ENCODE data around the gene GTF2F2.
A peak's percentile ranks its signal among the peaks of the same experiment; 100 is the strongest.

The GTF2F2 gene

GRCh38 chr13:45138282-45138681, 18.0 kb downstream of the GTF2F2 start:
- no peak overlapping the region for H3K4me3 ChIP-seq (ENCODE audit: low read length)
- DNase-seq (ENCODE audit: low read depth): no peak
- no peak for TF ChIP-seq CTCF (conservative IDR thresholded peaks at IDR 0.05; ENCODE audit: low read depth, low read length)

DNA sequence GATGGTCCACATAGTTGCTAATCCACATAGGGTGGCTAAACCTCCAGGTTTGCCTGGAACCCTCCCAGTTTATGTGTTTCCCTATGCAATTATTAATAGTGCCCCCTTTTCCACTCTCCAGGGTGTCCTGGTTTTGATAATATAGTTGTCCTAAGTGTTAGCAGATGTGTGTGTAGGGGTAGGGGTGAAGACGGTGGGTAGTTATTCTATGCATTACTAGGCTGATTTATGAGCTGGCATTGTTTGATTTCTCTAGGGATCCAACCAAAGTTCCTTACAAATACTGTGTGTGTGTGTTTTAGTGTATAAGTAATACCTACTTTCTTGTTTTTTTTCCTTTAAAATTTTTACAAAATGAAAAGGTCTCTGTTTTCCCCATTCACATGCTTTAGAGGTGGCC, 21.1 kb downstream of the GTF2F2 start:
- no peak overlapping the region for H3K4me3 ChIP-seq (ENCODE audit: low read length)
- no peak for DNase-seq (ENCODE audit: low read depth)
- no peak for TF ChIP-seq CTCF (conservative IDR thresholded peaks at IDR 0.05; ENCODE audit: low read depth, low read length)

DNA sequence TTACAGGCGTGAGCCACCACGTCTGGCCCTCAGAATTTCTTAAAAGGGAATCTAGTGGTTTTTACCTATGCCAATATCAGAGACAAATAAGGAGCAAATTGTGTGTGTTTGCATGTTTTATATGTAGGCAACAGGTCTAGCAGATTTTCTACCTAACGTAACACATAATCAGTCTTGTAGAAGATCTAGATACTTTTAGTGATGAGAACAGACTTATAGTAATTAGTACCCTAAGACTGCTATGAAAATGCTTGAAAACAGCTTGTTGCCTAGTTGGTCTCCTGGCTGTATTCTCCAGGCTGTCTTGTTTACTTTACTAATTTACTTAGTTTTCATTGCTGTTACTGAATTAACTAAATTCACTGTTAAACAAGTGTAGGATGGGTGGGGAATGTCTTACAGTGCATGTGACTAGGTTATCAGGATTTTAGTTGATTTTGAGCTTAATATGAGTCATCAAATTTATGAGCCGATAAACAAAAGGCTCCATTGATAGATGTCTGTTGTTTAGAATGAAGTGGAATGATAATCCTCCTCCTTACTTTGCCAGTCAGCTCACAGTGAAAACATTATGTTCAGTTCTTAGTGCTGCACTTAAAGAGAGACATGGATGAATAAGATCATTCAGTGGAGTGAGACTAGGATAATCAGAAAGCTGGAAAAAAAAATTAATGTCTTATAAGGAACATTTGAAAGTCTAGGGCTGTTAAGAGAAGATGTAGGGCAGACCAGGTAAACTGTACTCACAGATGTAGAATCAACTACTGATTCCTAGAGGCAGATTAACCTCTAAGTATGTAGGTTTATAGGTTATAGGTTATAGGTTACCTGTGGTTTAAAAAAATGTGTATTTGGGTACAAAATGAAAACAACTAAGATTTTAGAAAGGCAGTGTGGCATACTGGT, 22.4 kb downstream of the GTF2F2 start:
- DNase-seq (ENCODE audit: low read depth): peak; percentile 92
- TF ChIP-seq CTCF (conservative IDR thresholded peaks at IDR 0.05; ENCODE audit: low read depth, low read length): no peak
- no peak overlapping the region for H3K4me3 ChIP-seq (ENCODE audit: low read length)

DNA sequence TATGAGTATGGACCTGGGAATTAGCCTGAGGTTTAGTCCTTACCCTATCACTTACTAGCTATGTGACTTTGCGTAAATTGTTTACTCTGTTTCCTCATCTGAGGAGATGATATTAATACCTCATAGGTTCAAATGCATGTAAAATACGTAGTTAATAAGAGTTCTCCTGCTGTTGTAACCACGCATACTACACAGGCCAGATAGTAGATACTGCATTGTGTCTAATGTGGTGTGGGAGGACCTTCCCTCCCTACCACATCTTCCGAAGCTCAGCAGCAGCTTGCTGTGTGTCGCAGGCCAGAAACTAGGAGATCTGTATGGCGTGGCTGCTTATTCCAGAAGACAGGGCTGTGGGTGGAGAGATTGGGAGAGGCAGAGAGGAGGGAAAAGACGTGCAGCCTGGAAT, 23.0 kb downstream of the GTF2F2 start:
- no peak overlapping the region for H3K4me3 ChIP-seq (ENCODE audit: low read length)
- no peak for DNase-seq (ENCODE audit: low read depth)
- no peak for TF ChIP-seq CTCF (conservative IDR thresholded peaks at IDR 0.05; ENCODE audit: low read depth, low read length)

DNA sequence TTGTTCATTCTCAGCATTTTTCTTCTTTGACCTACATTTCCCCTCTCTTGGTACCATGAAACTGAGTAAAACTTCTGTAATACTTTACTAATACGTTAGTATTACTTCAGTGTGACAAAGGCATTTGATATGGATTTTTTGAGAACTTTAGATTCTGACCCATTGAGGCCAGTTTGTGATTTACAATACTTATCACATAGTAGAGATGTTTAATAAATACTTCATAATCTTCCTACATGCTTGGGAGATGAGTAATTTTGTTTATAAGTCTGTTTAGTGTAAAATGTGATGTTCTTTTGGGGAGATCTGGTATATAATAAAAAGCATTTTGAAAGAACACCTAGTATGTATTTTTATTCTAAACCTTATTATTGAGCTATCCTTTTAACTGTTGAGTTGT, 29.7 kb downstream of the GTF2F2 start:
- DNase-seq (ENCODE audit: low read depth): no peak
- H3K4me3 ChIP-seq (ENCODE audit: low read length): no peak overlapping the region
- no peak for TF ChIP-seq CTCF (conservative IDR thresholded peaks at IDR 0.05; ENCODE audit: low read depth, low read length)

GRCh38 chr13:45156565-45157361, 36.5 kb downstream of the GTF2F2 start:
- DNase-seq (ENCODE audit: low read depth): no peak
- H3K4me3 ChIP-seq (ENCODE audit: low read length): no peak overlapping the region
- TF ChIP-seq CTCF (conservative IDR thresholded peaks at IDR 0.05; ENCODE audit: low read depth, low read length): no peak

All from retinal pigment epithelial cell (primary cell).